ENCODE results near the gene IGSF6. TPM values are rescaled to one million over a fixed set of nuclear protein-coding genes. Genes with fewer than 3 reads are reported as not detected.

IGSF6 gene
- total RNA-seq, 1 donor from 2014 or later, result 0.29 TPM

- H3K27ac Mint-ChIP-seq, result no peak overlapping the region
- ATAC-seq (ENCODE audit: low read depth), result no peak
- DNase-seq, result no peak
- intact Hi-C loops (cut with micrococcal nuclease), result no loop called here
- peaks cover 61% of the 10 kb centered on the region for H3K36me3 Mint-ChIP-seq (ENCODE audit: low read depth)
- H3K9me3 Mint-ChIP-seq, result no peaks in the 10 kb centered on the region
- TF ChIP-seq, protein P1, sequence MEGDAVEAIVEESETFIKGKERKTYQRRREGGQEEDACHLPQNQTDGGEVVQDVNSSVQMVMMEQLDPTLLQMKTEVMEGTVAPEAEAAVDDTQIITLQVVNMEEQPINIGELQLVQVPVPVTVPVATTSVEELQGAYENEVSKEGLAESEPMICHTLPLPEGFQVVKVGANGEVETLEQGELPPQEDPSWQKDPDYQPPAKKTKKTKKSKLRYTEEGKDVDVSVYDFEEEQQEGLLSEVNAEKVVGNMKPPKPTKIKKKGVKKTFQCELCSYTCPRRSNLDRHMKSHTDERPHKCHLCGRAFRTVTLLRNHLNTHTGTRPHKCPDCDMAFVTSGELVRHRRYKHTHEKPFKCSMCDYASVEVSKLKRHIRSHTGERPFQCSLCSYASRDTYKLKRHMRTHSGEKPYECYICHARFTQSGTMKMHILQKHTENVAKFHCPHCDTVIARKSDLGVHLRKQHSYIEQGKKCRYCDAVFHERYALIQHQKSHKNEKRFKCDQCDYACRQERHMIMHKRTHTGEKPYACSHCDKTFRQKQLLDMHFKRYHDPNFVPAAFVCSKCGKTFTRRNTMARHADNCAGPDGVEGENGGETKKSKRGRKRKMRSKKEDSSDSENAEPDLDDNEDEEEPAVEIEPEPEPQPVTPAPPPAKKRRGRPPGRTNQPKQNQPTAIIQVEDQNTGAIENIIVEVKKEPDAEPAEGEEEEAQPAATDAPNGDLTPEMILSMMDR (IDR thresholded peaks at IDR 0.05), result no peak
- H3K27me3 Mint-ChIP-seq, result no peaks in the 10 kb centered on the region
- peaks cover 2% of the 10 kb centered on the region for H3K4me1 Mint-ChIP-seq
- H3K4me3 Mint-ChIP-seq, result no peak overlapping the region
- ChIA-PET CTCF (interaction anchor here (0.6 kb wide), 1 partner anchor 1506 kb away, joined by 3 read pairs; no protein-coding TSS in a partner anchor), POLR2A (no interaction called here)
Measured at GRCh38 chr16:21628772-21629171, 23.6 kb downstream of the IGSF6 start.

DNA sequence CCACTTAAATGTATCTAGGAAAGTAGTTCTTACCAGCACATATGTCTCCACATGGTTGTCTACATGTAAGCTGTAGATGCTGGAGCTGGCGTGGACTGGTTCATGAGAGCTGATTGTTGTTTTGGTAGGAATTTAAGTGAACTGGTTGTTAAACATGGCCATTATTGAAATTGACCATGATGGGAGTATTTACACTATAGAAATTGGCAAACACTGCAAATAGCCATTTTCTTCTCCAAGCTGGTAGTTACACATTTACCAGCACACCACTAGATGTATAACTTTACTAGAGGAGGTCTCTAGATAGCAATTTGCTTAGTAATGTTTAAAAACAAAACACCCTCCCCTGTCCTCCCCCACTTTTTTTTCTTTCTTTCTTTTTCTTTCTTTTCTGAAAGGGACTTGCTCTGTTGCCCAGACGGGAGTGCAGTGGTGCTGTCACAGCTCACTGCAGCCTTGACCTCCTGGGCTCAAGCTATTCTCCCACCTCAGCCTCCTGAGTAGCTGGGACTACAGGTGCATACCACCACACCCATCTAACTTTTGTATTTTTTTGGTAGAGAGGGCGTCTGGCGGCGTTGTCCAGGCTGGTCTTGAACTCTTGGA, 24.2 kb downstream of the IGSF6 start:
- POLR2A ChIA-PET, result no interaction called here
- Mint-ChIP-seq H3K27ac (no peak overlapping the region), H3K4me1 (peaks cover 2% of the 10 kb centered on the region), H3K9me3 (no peaks in the 10 kb centered on the region), H3K36me3 (ENCODE audit: low read depth) (peaks cover 65% of the 10 kb centered on the region), H3K27me3 (no peaks in the 10 kb centered on the region), H3K4me3 (no peak overlapping the region)
- TF ChIP-seq, protein P1 (IDR thresholded peaks at IDR 0.05), result no peak
- no peak for ATAC-seq (ENCODE audit: low read depth)
- intact Hi-C loops (cut with micrococcal nuclease), result no loop called here
- no peak for DNase-seq
- CTCF ChIA-PET, result interaction anchor here (0.6 kb wide), 1 partner anchor 1506 kb away, joined by 3 read pairs; no protein-coding TSS in a partner anchor

DNA sequence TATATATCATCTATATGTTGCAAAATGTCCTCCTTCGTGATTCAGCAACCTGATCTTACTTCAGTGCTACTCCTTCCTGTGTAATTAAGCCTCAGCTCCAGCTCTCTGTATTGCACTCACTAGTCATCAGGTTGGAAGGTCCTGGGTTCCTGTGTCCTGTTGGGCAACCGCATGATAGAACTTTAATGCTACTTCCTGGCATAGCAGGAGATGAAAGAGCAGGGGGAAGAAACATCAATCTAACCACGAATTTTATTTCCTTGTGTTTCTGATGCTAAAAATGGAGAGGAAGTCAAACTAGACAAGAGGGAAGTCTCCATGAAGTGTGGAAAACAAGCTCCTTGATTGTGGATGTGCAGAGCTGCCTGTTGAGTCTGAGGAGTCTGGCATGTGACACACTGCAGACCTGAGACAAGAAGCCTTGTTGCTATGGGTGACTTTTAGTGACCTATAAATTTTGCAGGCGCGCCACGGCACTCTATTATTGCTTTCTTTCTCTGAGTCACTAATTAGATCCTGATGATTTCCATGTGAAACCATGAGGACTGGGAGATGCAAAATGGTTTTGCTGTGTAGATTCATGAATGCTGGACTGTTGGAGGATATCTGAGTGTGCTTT, 25.6 kb downstream of the IGSF6 start:
- Mint-ChIP-seq H3K27ac (no peak overlapping the region), H3K4me1 (peaks cover 2% of the 10 kb centered on the region)
- DNase-seq, result no peak

GRCh38 chr16:21625026-21625425, 27.4 kb downstream of the IGSF6 start:
- no peak overlapping the region for H3K4me3 Mint-ChIP-seq
- intact Hi-C loops (cut with micrococcal nuclease), result no loop called here
- no peak for ATAC-seq (ENCODE audit: low read depth)
- POLR2A ChIA-PET, result no interaction called here
- no peak for DNase-seq
- H3K9me3 Mint-ChIP-seq, result no peaks in the 10 kb centered on the region
- H3K27me3 Mint-ChIP-seq, result no peaks in the 10 kb centered on the region
- CTCF ChIA-PET, result no interaction called here
- H3K4me1 Mint-ChIP-seq, result peaks cover 2% of the 10 kb centered on the region
- H3K27ac Mint-ChIP-seq, result no peak overlapping the region
- TF ChIP-seq, protein P1 (IDR thresholded peaks at IDR 0.05), result no peak
- H3K36me3 Mint-ChIP-seq (ENCODE audit: low read depth), result peaks cover 70% of the 10 kb centered on the region

More for the DNA sequence above, 25.6 kb downstream of the IGSF6 start:
- CTCF ChIA-PET, result interaction anchor here (1.3 kb wide), 1 partner anchor 13 kb away, joined by 3 read pairs; no protein-coding TSS in a partner anchor
- Mint-ChIP-seq H3K4me3 (no peak overlapping the region), H3K27me3 (no peaks in the 10 kb centered on the region), H3K36me3 (ENCODE audit: low read depth) (peaks cover 71% of the 10 kb centered on the region), H3K9me3 (no peaks in the 10 kb centered on the region)
- intact Hi-C loops (cut with micrococcal nuclease), result no loop called here
- POLR2A ChIA-PET, result no interaction called here
- ATAC-seq (ENCODE audit: low read depth), result no peak
- TF ChIP-seq, protein P1 (IDR thresholded peaks at IDR 0.05), result no peak

GRCh38 chr16:21622545-21622944, 29.9 kb downstream of the IGSF6 start:
- CTCF ChIA-PET, result no interaction called here
- Mint-ChIP-seq H3K9me3 (no peaks in the 10 kb centered on the region), H3K36me3 (ENCODE audit: low read depth) (peaks cover 67% of the 10 kb centered on the region), H3K4me1 (peaks cover 6% of the 10 kb centered on the region), H3K27ac (no peak overlapping the region), H3K27me3 (no peaks in the 10 kb centered on the region), H3K4me3 (no peak overlapping the region)
- POLR2A ChIA-PET, result no interaction called here
- intact Hi-C loops (cut with micrococcal nuclease), result no loop called here
- TF ChIP-seq, protein P1 (IDR thresholded peaks at IDR 0.05), result no peak
- ATAC-seq (ENCODE audit: low read depth), result no peak
- DNase-seq, result no peak

Measured in activated B cell treated with CpG ODN at 0.5 μM for 24 hours (primary cell).